GM23248 (cell line): ENCODE results near the gene CNTN1. TPM values are rescaled to one million over a fixed set of nuclear protein-coding genes. Genes with fewer than 3 reads are reported as not detected.

Source experiments
- DNase-seq: peaks from one replicate; pipeline ENCODE4 v3.0.0-alpha.2; 2015
- H2AFZ ChIP-seq: fragments of 200-600 bp; sonication (generic); 2 replicates; pipeline ENCODE4 v1.6.1; 2016; ENCODE audit warnings: antibody characterized with exemption
- H3F3A ChIP-seq: fragments of 200-600 bp; sonication (generic); 2 replicates; pipeline ENCODE4 v1.6.1; 2016; ENCODE audit warnings: mild to moderate bottlenecking, antibody characterized with exemption, mixed run types; ENCODE audit not compliant: insufficient read depth
- H3K27ac ChIP-seq: fragments of 200-600 bp; sonication (generic); 2 replicates; pipeline ENCODE4 v1.5.1; 2016; ENCODE audit warnings: mild to moderate bottlenecking
- H3K27me3 ChIP-seq: fragments of 200-600 bp; sonication (generic); replicated peaks from 2 replicates; pipeline ENCODE4 v1.6.1; 2016; ENCODE audit warnings: mild to moderate bottlenecking; ENCODE audit not compliant: insufficient read depth
- H3K36me3 ChIP-seq: fragments of 200-600 bp; sonication (generic); 2 replicates; pipeline ENCODE4 v1.6.1; 2016; ENCODE audit warnings: low read depth, mild to moderate bottlenecking
- H3K4me1 ChIP-seq: fragments of 200-600 bp; sonication (generic); 2 replicates; pipeline ENCODE4 v1.6.1; 2016; ENCODE audit warnings: mild to moderate bottlenecking; ENCODE audit not compliant: insufficient read depth
- H3K4me2 ChIP-seq: fragments of 200-600 bp; sonication (generic); one replicate; pipeline ENCODE4 v1.6.1; 2016; ENCODE audit warnings: mild to moderate bottlenecking; ENCODE audit not compliant: unreplicated experiment
- H3K4me3 ChIP-seq: fragments of 200-600 bp; sonication (generic); 2 replicates; pipeline ENCODE4 v1.5.1; 2016; ENCODE audit warnings: mild to moderate bottlenecking
- H3K79me2 ChIP-seq: fragments of 200-600 bp; sonication (generic); 2 replicates; pipeline ENCODE4 v1.6.1; 2016; ENCODE audit warnings: mild to moderate bottlenecking; ENCODE audit not compliant: insufficient read depth
- H3K9ac ChIP-seq: fragments of 200-600 bp; sonication (generic); 2 replicates; pipeline ENCODE4 v1.6.1; 2016; ENCODE audit warnings: mild to moderate bottlenecking
- H3K9me2 ChIP-seq: fragments of 200-600 bp; sonication (generic); 2 replicates; pipeline ENCODE4 v1.6.1; 2016; ENCODE audit warnings: mixed run types, mild to moderate bottlenecking, moderate library complexity; ENCODE audit not compliant: insufficient read depth
- H3K9me3 ChIP-seq: fragments of 200-600 bp; sonication (generic); one replicate; pipeline ENCODE4 v1.6.1; 2017; ENCODE audit warnings: low read depth
- H4K20me1 ChIP-seq: fragments of 200-600 bp; sonication (generic); 2 replicates; pipeline ENCODE4 v1.6.0; 2016; ENCODE audit not compliant: insufficient read depth
- EZH2 ChIP-seq: fragments of 200-600 bp; sonication (generic); IDR thresholded peaks from 2 replicates; pipeline ENCODE4 v1.6.1; 2018; ENCODE audit warnings: antibody characterized with exemption, mild to moderate bottlenecking; ENCODE audit not compliant: insufficient read depth, poor library complexity, severe bottlenecking
- EZH2phosphoT487 ChIP-seq: fragments of 200-600 bp; sonication (generic); IDR thresholded peaks from 2 replicates; pipeline ENCODE4 v1.6.1; 2018; ENCODE audit warnings: antibody characterized with exemption, moderate library complexity, mild to moderate bottlenecking, low read depth; ENCODE audit not compliant: insufficient read depth
- WGBS, 2 experiments: methylation state at CpG; one replicate each; pipeline ENCODE4 v1.1.6; 2015 to 2017; ENCODE audit warnings: low lambda C conversion rate in 2 of 2, low coverage in 1 of 2; ENCODE audit errors: missing lambda C conversion rate in 2 of 2; 5-methylcytosine and 5-hydroxymethylcytosine counted together
- in situ Hi-C: fragments of 300-500 bp; cut with MboI; formaldehyde crosslinking; loops from 2 replicates; pipeline ENCODE4 v1.15.0; 2020
- polyA plus RNA-seq: library from polyadenylated mRNA; unstranded; fragments of >200 nt; fragmentation: Nextera tagmentation; extraction: Ambion mirVana; gene quantifications from 2 replicates; pipeline ENCODE4 v1.2.1, GENCODE V29; 2016
- total RNA-seq: library from RNA; depleted of rRNA; stranded (reverse); fragments of >200 nt; shearing (Covaris generic); gene quantifications from 2 replicates; pipeline ENCODE4 v1.2.3, GENCODE V29; 2014

The CNTN1 gene
- total and polyA plus RNA-seq, 2 experiments from 2014 or later = 0.32 to 0.36 TPM

GRCh38 chr12:40775661-40776060, 83.4 kb downstream of the CNTN1 start:
- peak; percentile 4 for DNase-seq
- Histone ChIP-seq H2AFZ (no peak overlapping the region), H4K20me1 (no peaks in the 10 kb centered on the region), H3K79me2 (no peaks in the 10 kb centered on the region), H3K27ac (no peak overlapping the region), H3K9ac (no peak overlapping the region), H3K4me2 (no peak overlapping the region), H3K4me3 (no peak overlapping the region), H3K4me1 (no peaks in the 10 kb centered on the region), H3K36me3 (no peaks in the 10 kb centered on the region), H3K9me2 (no peaks in the 10 kb centered on the region), H3F3A (no peaks in the 10 kb centered on the region), H3K27me3 (no peaks in the 10 kb centered on the region), H3K9me3 (no peaks in the 10 kb centered on the region)
- TF ChIP-seq EZH2 (no peak), EZH2phosphoT487 (no peak)
- in situ Hi-C loops = no loop called here
- 64 to 70% methylated on average over 2 of the region's 2 CpGs for WGBS, 2 experiments

DNA sequence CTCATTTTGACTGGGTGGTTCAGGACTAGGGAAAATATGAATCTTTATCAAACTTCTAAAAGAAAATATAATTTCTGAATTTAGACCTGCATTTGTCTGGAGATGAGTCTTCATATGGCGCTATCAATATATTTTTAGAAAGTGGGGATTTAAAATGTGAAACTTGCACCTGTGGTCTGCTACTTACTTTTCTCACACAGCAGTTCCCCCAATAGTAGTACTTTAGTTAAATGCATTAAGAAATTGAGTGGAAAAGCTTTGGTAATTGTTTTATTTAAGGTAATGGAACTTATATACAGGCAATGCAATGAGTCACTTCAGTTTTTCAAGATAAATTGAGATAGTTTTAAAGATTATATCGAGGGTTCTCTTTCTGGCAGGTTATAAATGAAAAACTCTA, 91.9 kb downstream of the CNTN1 start:
- H3K4me2 ChIP-seq = no peak overlapping the region
- 66 to 75% methylated on average over 2 of the region's 2 CpGs for WGBS, 2 experiments
- DNase-seq = no peak
- no peak overlapping the region for H3K4me3 ChIP-seq
- no peaks in the 10 kb centered on the region for H3K4me1 ChIP-seq
- H3K9me3 ChIP-seq = no peaks in the 10 kb centered on the region
- H3K9me2 ChIP-seq = no peaks in the 10 kb centered on the region
- H3K27ac ChIP-seq = no peak overlapping the region
- no peaks in the 10 kb centered on the region for H3K27me3 ChIP-seq
- H3K36me3 ChIP-seq = no peaks in the 10 kb centered on the region
- H3F3A ChIP-seq = no peaks in the 10 kb centered on the region
- no peak overlapping the region for H2AFZ ChIP-seq
- no peak for TF ChIP-seq EZH2phosphoT487
- TF ChIP-seq EZH2 = no peak
- no peaks in the 10 kb centered on the region for H3K79me2 ChIP-seq
- no peaks in the 10 kb centered on the region for H4K20me1 ChIP-seq
- in situ Hi-C loops = no loop called here
- H3K9ac ChIP-seq = no peak overlapping the region

GRCh38 chr12:40788276-40788675, 96.0 kb downstream of the CNTN1 start:
- Histone ChIP-seq H3K36me3 (no peaks in the 10 kb centered on the region), H3F3A (no peaks in the 10 kb centered on the region), H3K9me3 (no peaks in the 10 kb centered on the region), H2AFZ (no peak overlapping the region), H3K9me2 (no peaks in the 10 kb centered on the region), H3K9ac (no peak overlapping the region), H3K4me1 (no peaks in the 10 kb centered on the region), H3K4me2 (no peak overlapping the region), H4K20me1 (no peaks in the 10 kb centered on the region), H3K27ac (no peak overlapping the region), H3K79me2 (no peaks in the 10 kb centered on the region), H3K27me3 (no peaks in the 10 kb centered on the region), H3K4me3 (no peak overlapping the region)
- no peak for DNase-seq
- in situ Hi-C loops = no loop called here
- WGBS, 2 experiments = 30% methylated on average over 3 of the region's 3 CpGs
- TF ChIP-seq EZH2 (no peak), EZH2phosphoT487 (no peak)

GRCh38 chr12:40792792-40793386, 100.7 kb downstream of the CNTN1 start:
- Histone ChIP-seq H4K20me1 (no peaks in the 10 kb centered on the region), H3F3A (no peaks in the 10 kb centered on the region), H2AFZ (no peak overlapping the region), H3K9ac (no peak overlapping the region), H3K9me3 (no peaks in the 10 kb centered on the region), H3K4me3 (no peak overlapping the region), H3K4me2 (no peak overlapping the region), H3K27ac (no peak overlapping the region), H3K36me3 (no peaks in the 10 kb centered on the region), H3K9me2 (no peaks in the 10 kb centered on the region), H3K27me3 (no peaks in the 10 kb centered on the region), H3K4me1 (no peaks in the 10 kb centered on the region), H3K79me2 (no peaks in the 10 kb centered on the region)
- in situ Hi-C loops = no loop called here
- WGBS, 2 experiments = 54 to 57% methylated on average over 5 of the region's 5 CpGs
- DNase-seq = no peak
- TF ChIP-seq EZH2phosphoT487 (no peak), EZH2 (no peak)

GRCh38 chr12:40793471-40793870, 101.2 kb downstream of the CNTN1 start:
- no peaks in the 10 kb centered on the region for H3K36me3 ChIP-seq
- H3K4me1 ChIP-seq = no peaks in the 10 kb centered on the region
- H3K4me2 ChIP-seq = no peak overlapping the region
- no peaks in the 10 kb centered on the region for H3K79me2 ChIP-seq
- no peaks in the 10 kb centered on the region for H4K20me1 ChIP-seq
- TF ChIP-seq EZH2 = no peak
- TF ChIP-seq EZH2phosphoT487 = no peak
- no peak overlapping the region for H2AFZ ChIP-seq
- 72 to 80% methylated on average over 1 of the region's 1 CpG for WGBS, 2 experiments
- no peaks in the 10 kb centered on the region for H3K9me3 ChIP-seq
- H3K4me3 ChIP-seq = no peak overlapping the region
- no peak overlapping the region for H3K27ac ChIP-seq
- no peaks in the 10 kb centered on the region for H3K9me2 ChIP-seq
- DNase-seq = no peak
- H3K27me3 ChIP-seq = no peaks in the 10 kb centered on the region
- H3F3A ChIP-seq = no peaks in the 10 kb centered on the region
- in situ Hi-C loops = no loop called here
- no peak overlapping the region for H3K9ac ChIP-seq
